Right lobe of liver (tissue), 6 donors: ENCODE measurements around the gene PPM1B. TPM values are rescaled to one million over a fixed set of nuclear protein-coding genes. Genes with fewer than 3 reads are reported as not detected.

ENCODE experiments used
- ATAC-seq, 4 donors: fragments of 200-7000 bp; cut with Tn5 transposase; one replicate each; pipeline ENCODE4 v1.9.1; 2020; ENCODE audit warnings: mild to moderate bottlenecking in 4 of 4, moderate library complexity in 4 of 4
- DNase-seq, 3 donors: peaks; one replicate each; pipeline ENCODE4 v3.0.0-alpha.2; 2020
- H3K27ac ChIP-seq, 3 donors: fragments of 200-600 bp; one replicate each; pipeline ENCODE4 v1.8.0; 2022
- H3K27me3 ChIP-seq, 2 donors: fragments of 200-600 bp; one replicate each; pipeline ENCODE4 v1.8.0; 2022
- H3K36me3 ChIP-seq, 4 donors: fragments of 200-600 bp; sonication (generic) in 1 of 4; one replicate each; pipeline versions ENCODE4 v1.5.1 to v1.8.0; 2017 to 2022; ENCODE audit warnings: control low read depth in 1 of 4
- H3K4me1 ChIP-seq, 4 donors: fragments of 200-600 bp; sonication (generic) in 1 of 4; one replicate each; pipeline versions ENCODE4 v1.5.1 to v1.8.0; 2017 to 2022; ENCODE audit warnings: control low read depth in 1 of 4
- H3K4me3 ChIP-seq, 3 donors: fragments of 200-600 bp; one replicate each; pipeline ENCODE4 v1.8.0; 2022
- H3K9me3 ChIP-seq, 4 donors: fragments of 200-600 bp; sonication (generic) in 1 of 4; one replicate each; pipeline versions ENCODE4 v1.5.1 to v1.8.0; 2017 to 2022; ENCODE audit warnings: control low read depth in 1 of 4
- POLR2A ChIP-seq: fragments of 450-650 bp; IDR thresholded peaks from one replicate; pipeline ENCODE4 v1.6.1; 2017; ENCODE audit warnings: antibody characterized with exemption, mild to moderate bottlenecking
- WGBS: methylation state at CpG from one replicate; pipeline ENCODE4 v1.1.6; 2018; ENCODE audit warnings: low coverage, low lambda C conversion rate; ENCODE audit not compliant: insufficient coverage; ENCODE audit errors: missing lambda C conversion rate; 5-methylcytosine and 5-hydroxymethylcytosine counted together
- intact Hi-C, 2 donors: fragments of 100-400 bp; cut with DNase I; formaldehyde crosslinking; loops; one replicate each; pipeline versions ENCODE4 v1.11.2 to v1.14.1; 2022
- total RNA-seq, 6 experiments: library from RNA; depleted of rRNA in 2 of 6; stranded (reverse); fragments of >200 nt in 2 of 6; fragmentation: NEBNext Ultra II Directional in 3 of 6; extraction: Animal tissue kit (Norgen Biotek cat#: 25700) in 3 of 6; gene quantifications; one replicate each; pipeline versions ENCODE4 v1.1.0 to v1.2.4, GENCODE V29; 2016 to 2023
- TF ChIP-seq, protein P1 (sequence below), 4 donors: fragments of 200-600 bp in 3 of 4; fragments of 450-650 bp in 1 of 4; IDR thresholded peaks; one replicate each; pipeline versions ENCODE4 v1.5.1 to v1.8.0; 2016 to 2022; ENCODE audit warnings: antibody characterized with exemption in 4 of 4, mild to moderate bottlenecking in 2 of 4
- donor health status: DM: no; HTN: yes; CAD: no.
- donor health status: DM: no; HTN: no; CAD: no.
- donor health status: DM: no; HTN: no; CAD: no.
- donor health status: DM: no; HTN: yes; CAD: no.
- donor health status: DM: no; HTN: yes; CAD: no.

PPM1B gene
- total RNA-seq, 6 experiments from 2014 or later: 20.4 to 43.3 (median 27.8) TPM

DNA sequence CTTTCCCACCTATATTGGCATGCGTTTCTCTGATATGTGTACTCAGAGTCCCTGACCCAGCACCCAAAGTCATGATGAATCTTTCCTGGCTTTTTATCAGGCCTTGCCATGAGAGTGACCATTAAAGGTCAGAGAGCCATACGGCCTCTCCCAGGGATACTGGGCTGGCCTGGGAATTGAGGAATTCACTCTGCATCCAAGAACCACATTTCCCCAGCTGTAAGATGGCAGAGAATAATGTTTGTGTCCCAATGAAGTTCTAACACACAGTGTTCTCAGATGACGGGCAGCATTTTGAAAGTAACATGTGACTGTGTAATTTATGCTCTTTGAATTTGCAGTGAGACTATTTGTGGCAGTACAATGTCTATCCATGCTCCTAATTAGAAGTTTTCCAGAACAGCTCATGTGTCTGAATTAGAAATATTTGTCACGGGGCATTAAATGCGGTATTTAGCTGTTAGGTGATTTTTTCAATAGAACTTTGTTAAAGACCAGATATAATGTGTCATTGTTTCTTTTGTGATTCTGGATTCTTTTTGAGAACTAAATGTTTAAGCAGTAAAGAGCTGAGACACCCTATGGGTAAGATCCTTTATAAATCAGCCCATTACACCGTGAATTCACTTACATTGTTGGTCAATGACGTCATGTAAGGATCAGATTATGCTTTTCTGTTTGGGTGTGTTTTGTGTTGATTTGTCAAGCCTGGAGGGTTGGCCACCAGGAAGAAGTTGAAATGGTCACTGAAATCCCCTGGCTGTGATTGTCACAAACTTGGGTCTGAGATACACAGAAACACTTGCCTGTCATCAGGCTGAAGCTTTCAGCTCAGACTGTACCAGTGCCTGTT is 99.3 kb downstream of the PPM1B start:
- DNase-seq: no peak
- 80% methylated on average over 7 of the region's 7 CpGs for WGBS
- Histone ChIP-seq H3K36me3 (no peaks in the 10 kb centered on the region), H3K4me1 (no peaks in the 10 kb centered on the region), H3K9me3 (no peaks in the 10 kb centered on the region), H3K4me3 (no peak overlapping the region), H3K27ac (no peak overlapping the region), H3K27me3 (no peaks in the 10 kb centered on the region)
- intact Hi-C loops: no loop called here
- ATAC-seq: no peak
- TF ChIP-seq POLR2A: no peak
- TF ChIP-seq, protein P1, sequence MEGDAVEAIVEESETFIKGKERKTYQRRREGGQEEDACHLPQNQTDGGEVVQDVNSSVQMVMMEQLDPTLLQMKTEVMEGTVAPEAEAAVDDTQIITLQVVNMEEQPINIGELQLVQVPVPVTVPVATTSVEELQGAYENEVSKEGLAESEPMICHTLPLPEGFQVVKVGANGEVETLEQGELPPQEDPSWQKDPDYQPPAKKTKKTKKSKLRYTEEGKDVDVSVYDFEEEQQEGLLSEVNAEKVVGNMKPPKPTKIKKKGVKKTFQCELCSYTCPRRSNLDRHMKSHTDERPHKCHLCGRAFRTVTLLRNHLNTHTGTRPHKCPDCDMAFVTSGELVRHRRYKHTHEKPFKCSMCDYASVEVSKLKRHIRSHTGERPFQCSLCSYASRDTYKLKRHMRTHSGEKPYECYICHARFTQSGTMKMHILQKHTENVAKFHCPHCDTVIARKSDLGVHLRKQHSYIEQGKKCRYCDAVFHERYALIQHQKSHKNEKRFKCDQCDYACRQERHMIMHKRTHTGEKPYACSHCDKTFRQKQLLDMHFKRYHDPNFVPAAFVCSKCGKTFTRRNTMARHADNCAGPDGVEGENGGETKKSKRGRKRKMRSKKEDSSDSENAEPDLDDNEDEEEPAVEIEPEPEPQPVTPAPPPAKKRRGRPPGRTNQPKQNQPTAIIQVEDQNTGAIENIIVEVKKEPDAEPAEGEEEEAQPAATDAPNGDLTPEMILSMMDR (IDR thresholded peaks at IDR 0.05): no peak

- 78% methylated on average over 1 of the region's 1 CpG for WGBS
- Histone ChIP-seq H3K36me3 (no peaks in the 10 kb centered on the region), H3K4me3 (no peak overlapping the region), H3K27ac (no peak overlapping the region), H3K27me3 (no peaks in the 10 kb centered on the region), H3K9me3 (no peaks in the 10 kb centered on the region), H3K4me1 (no peaks in the 10 kb centered on the region)
- no peak for DNase-seq
- intact Hi-C loops: no loop called here
- ATAC-seq: no peak
- TF ChIP-seq, protein P1 (IDR thresholded peaks at IDR 0.05): no peak
- TF ChIP-seq POLR2A: no peak
These were observed 101.2 kb downstream of the PPM1B start for GRCh38 chr2:44269831-44270230.

GRCh38 chr2:44271296-44271695 is 102.6 kb downstream of the PPM1B start:
- no peak for ATAC-seq
- H3K36me3 ChIP-seq: no peaks in the 10 kb centered on the region
- H3K9me3 ChIP-seq: no peaks in the 10 kb centered on the region
- H3K27ac ChIP-seq: no peak overlapping the region
- 94% methylated on average over 5 of the region's 7 CpGs for WGBS
- intact Hi-C loops: no loop called here
- TF ChIP-seq, protein P1 (IDR thresholded peaks at IDR 0.05): no peak
- no peak for TF ChIP-seq POLR2A
- H3K27me3 ChIP-seq: no peaks in the 10 kb centered on the region
- H3K4me1 ChIP-seq: peaks cover 0 to 13% (median 0%) of the 10 kb centered on the region in 4 donors
- DNase-seq: no peak
- H3K4me3 ChIP-seq: no peak overlapping the region

DNA sequence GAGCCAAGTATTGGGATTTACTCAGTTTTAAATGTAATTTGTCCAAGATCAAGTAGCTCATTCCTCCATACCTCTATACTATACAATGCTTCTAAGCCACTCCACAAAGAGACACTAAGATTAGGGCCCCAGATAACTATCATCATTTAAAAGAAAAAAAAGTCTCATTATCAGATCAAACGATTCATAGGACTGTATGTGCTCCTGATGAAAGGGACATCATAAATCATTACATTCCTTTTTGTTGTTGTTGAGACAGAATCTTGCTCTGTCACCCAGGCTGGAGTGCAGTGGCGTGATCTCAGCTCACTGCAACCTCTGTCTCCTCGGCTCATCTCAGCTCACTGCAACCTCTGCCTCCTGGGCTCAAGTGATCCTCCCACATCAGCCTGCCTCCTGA is 104.4 kb downstream of the PPM1B start:
- DNase-seq (no peak), ATAC-seq (no peak)
- Histone ChIP-seq H3K4me3 (no peak overlapping the region), H3K27ac (no peak overlapping the region), H3K36me3 (no peaks in the 10 kb centered on the region), H3K27me3 (no peaks in the 10 kb centered on the region), H3K9me3 (no peaks in the 10 kb centered on the region), H3K4me1 (peaks cover 0 to 13% (median 1%) of the 10 kb centered on the region in 4 donors)
- intact Hi-C loops: no loop called here
- TF ChIP-seq, protein P1 (IDR thresholded peaks at IDR 0.05): no peak
- TF ChIP-seq POLR2A: no peak
- WGBS: 65% methylated on average over 3 of the region's 3 CpGs
